Skeletal muscle tissue (tissue), 4 donors: ENCODE results near the gene B3GALT2. TPM values are rescaled to one million over a fixed set of nuclear protein-coding genes. Genes with fewer than 3 reads are reported as not detected.

ENCODE experiments used
- H3K27ac ChIP-seq: one replicate; pipeline ENCODE4 v1.7.0; 2013; ENCODE audit warnings: mild to moderate bottlenecking, low read depth, low read length, inconsistent platforms
- H3K27me3 ChIP-seq, 3 donors: one replicate each; pipeline ENCODE4 v1.7.0; 2013; ENCODE audit warnings: low read length in 3 of 3; ENCODE audit not compliant: control insufficient read depth in 3 of 3, insufficient read depth in 3 of 3
- H3K36me3 ChIP-seq, 3 donors: one replicate each; pipeline ENCODE4 v1.7.0; 2013; ENCODE audit warnings: low read length in 3 of 3; ENCODE audit not compliant: control insufficient read depth in 3 of 3, insufficient read depth in 3 of 3
- H3K4me1 ChIP-seq, 3 donors: one replicate each; pipeline ENCODE4 v1.7.0; 2013; ENCODE audit warnings: low read length in 3 of 3, mild to moderate bottlenecking in 3 of 3; ENCODE audit not compliant: control insufficient read depth in 3 of 3, insufficient read depth in 3 of 3
- H3K4me3 ChIP-seq, 3 donors: one replicate each; pipeline ENCODE4 v1.7.0; 2013; ENCODE audit warnings: low read length in 3 of 3
- H3K9ac ChIP-seq, 3 donors: one replicate each; pipeline ENCODE4 v1.7.0; 2013; ENCODE audit warnings: low read length in 3 of 3, mild to moderate bottlenecking in 3 of 3, moderate library complexity in 2 of 3, low read depth in 1 of 3
- H3K9me3 ChIP-seq, 3 donors: one replicate each; pipeline ENCODE4 v1.7.0; 2013; ENCODE audit warnings: low read length in 3 of 3; ENCODE audit not compliant: control insufficient read depth in 3 of 3
- total RNA-seq: library from RNA; depleted of rRNA; stranded (reverse); fragments of >200 nt; gene quantifications from one replicate; pipeline ENCODE4 v1.2.3, GENCODE V29; 2014
- donor health status: Osteomylitis.

The B3GALT2 gene
- total RNA-seq, 1 donor from 2014 or later: 6.8 TPM

- Histone ChIP-seq H3K9me3 (no peaks in the 10 kb centered on the region), H3K4me1 (peaks cover 9 to 12% (median 11%) of the 10 kb centered on the region in 3 donors)
Measured at GRCh38 chr1:193184776-193185175, 1.6 kb downstream of the B3GALT2 start.

GRCh38 chr1:193183019-193183627 is 3.3 kb downstream of the B3GALT2 start:
- H3K27ac ChIP-seq: no peak overlapping the region
- no peak overlapping the region for H3K4me3 ChIP-seq
- no peak overlapping the region for H3K9ac ChIP-seq

More at GRCh38 chr1:193184776-193185175, 1.6 kb downstream of the B3GALT2 start:
- H3K27ac ChIP-seq: no peak overlapping the region
- H3K27me3 ChIP-seq: no peaks in the 10 kb centered on the region
- H3K9ac ChIP-seq: no peak overlapping the region
- H3K4me3 ChIP-seq: no peak overlapping the region
- H3K36me3 ChIP-seq: no peaks in the 10 kb centered on the region

GRCh38 chr1:193181985-193182384 is 4.4 kb downstream of the B3GALT2 start:
- H3K36me3 ChIP-seq: no peaks in the 10 kb centered on the region
- H3K9me3 ChIP-seq: no peaks in the 10 kb centered on the region
- H3K4me1 ChIP-seq: peaks cover 8 to 9% (median 9%) of the 10 kb centered on the region in 3 donors
- H3K4me3 ChIP-seq: no peak overlapping the region
- H3K27me3 ChIP-seq: no peaks in the 10 kb centered on the region
- no peak overlapping the region for H3K9ac ChIP-seq
- no peak overlapping the region for H3K27ac ChIP-seq

More at GRCh38 chr1:193183019-193183627, 3.3 kb downstream of the B3GALT2 start:
- Histone ChIP-seq H3K27me3 (no peaks in the 10 kb centered on the region), H3K4me1 (peaks cover 9 to 11% (median 9%) of the 10 kb centered on the region in 3 donors), H3K36me3 (no peaks in the 10 kb centered on the region), H3K9me3 (no peaks in the 10 kb centered on the region)

GRCh38 chr1:193181536-193181935 is 4.9 kb downstream of the B3GALT2 start:
- no peak overlapping the region for H3K9ac ChIP-seq
- H3K27me3 ChIP-seq: no peaks in the 10 kb centered on the region
- H3K36me3 ChIP-seq: no peaks in the 10 kb centered on the region
- H3K9me3 ChIP-seq: no peaks in the 10 kb centered on the region
- no peak overlapping the region for H3K27ac ChIP-seq
- H3K4me3 ChIP-seq: no peak overlapping the region
- peaks cover 6 to 8% (median 7%) of the 10 kb centered on the region in 3 donors for H3K4me1 ChIP-seq

- no peaks in the 10 kb centered on the region for H3K4me1 ChIP-seq
- H3K27ac ChIP-seq: no peak overlapping the region
- no peaks in the 10 kb centered on the region for H3K9me3 ChIP-seq
- no peaks in the 10 kb centered on the region for H3K27me3 ChIP-seq
- no peak overlapping the region for H3K4me3 ChIP-seq
- H3K9ac ChIP-seq: no peak overlapping the region
- H3K36me3 ChIP-seq: no peaks in the 10 kb centered on the region
Measured at GRCh38 chr1:193179094-193179493, 7.3 kb downstream of the B3GALT2 start.

- Histone ChIP-seq H3K9me3 (no peaks in the 10 kb centered on the region), H3K4me3 (no peak overlapping the region), H3K27me3 (no peaks in the 10 kb centered on the region), H3K4me1 (no peaks in the 10 kb centered on the region), H3K27ac (no peak overlapping the region), H3K36me3 (no peaks in the 10 kb centered on the region), H3K9ac (no peak overlapping the region)
Measured at GRCh38 chr1:193176788-193177187, 9.6 kb downstream of the B3GALT2 start.

- Histone ChIP-seq H3K9me3 (no peaks in the 10 kb centered on the region), H3K9ac (no peak overlapping the region), H3K4me1 (no peaks in the 10 kb centered on the region), H3K27ac (no peak overlapping the region), H3K36me3 (no peaks in the 10 kb centered on the region), H3K27me3 (no peaks in the 10 kb centered on the region), H3K4me3 (no peak overlapping the region)
Measured at GRCh38 chr1:193176113-193176512, 10.3 kb downstream of the B3GALT2 start.

GRCh38 chr1:193157360-193157759 is 29.1 kb downstream of the B3GALT2 start:
- no peaks in the 10 kb centered on the region for H3K27me3 ChIP-seq
- H3K9ac ChIP-seq: no peak overlapping the region
- H3K9me3 ChIP-seq: no peaks in the 10 kb centered on the region
- peaks cover 0 to 11% (median 10%) of the 10 kb centered on the region in 3 donors for H3K36me3 ChIP-seq
- H3K4me1 ChIP-seq: no peaks in the 10 kb centered on the region
- H3K4me3 ChIP-seq: no peak overlapping the region
- H3K27ac ChIP-seq: no peak overlapping the region

GRCh38 chr1:193156822-193157142 is 29.6 kb downstream of the B3GALT2 start:
- Histone ChIP-seq H3K27me3 (no peaks in the 10 kb centered on the region), H3K9me3 (no peaks in the 10 kb centered on the region), H3K4me3 (no peak overlapping the region), H3K4me1 (no peaks in the 10 kb centered on the region), H3K27ac (no peak overlapping the region), H3K9ac (no peak overlapping the region), H3K36me3 (peaks cover 0 to 13% (median 11%) of the 10 kb centered on the region in 3 donors)

GRCh38 chr1:193156117-193156821 is 30.1 kb downstream of the B3GALT2 start:
- Histone ChIP-seq H3K9ac (no peak overlapping the region), H3K27ac (no peak overlapping the region), H3K4me1 (no peaks in the 10 kb centered on the region), H3K36me3 (peaks cover 2 to 18% (median 12%) of the 10 kb centered on the region in 3 donors), H3K9me3 (no peaks in the 10 kb centered on the region), H3K4me3 (no peak overlapping the region), H3K27me3 (no peaks in the 10 kb centered on the region)
